CD8-positive, alpha-beta T cell (primary cell): ENCODE data around the gene WBP2NL. TPM values are rescaled to one million over a fixed set of nuclear protein-coding genes. Genes with fewer than 3 reads are reported as not detected.

Experiments
- total RNA-seq, 46 experiments: library from RNA in 2 of 46; stranded (reverse) in 2 of 46; gene quantifications; one replicate each; pipeline ENCODE4 v1.2.3 and lab custom pipeline; 2021 to 2026

The WBP2NL gene
- total RNA-seq, 2 experiments from 2014 or later = 0.28 to 0.60 TPM

Other genes starting within 250 kb of the WBP2NL start
- 10 to 100 TPM; 19.1 to 22.5 TPM for gene CCDC134, start 198.1 kb upstream of the WBP2NL start, total RNA-seq
- 100 to 1,000 TPM; 109 to 122 TPM for gene SREBF2, start 165.7 kb upstream of the WBP2NL start, total RNA-seq
- 1 to 10 TPM in 1 of 2 experiments, under 1 TPM in 1; 0.72 to 1.5 TPM for gene SHISA8, start 83.7 kb upstream of the WBP2NL start, total RNA-seq
- gene TNFRSF13C, start 72.0 kb upstream of the WBP2NL start, total RNA-seq = 10 to 100 TPM; 36.3 to 39.8 TPM
- gene CENPM, start 51.6 kb upstream of the WBP2NL start, total RNA-seq = 10 to 100 TPM in 1 of 2 experiments, 1 to 10 TPM in 1; 9.4 to 10.9 TPM
- gene SEPTIN3, start 29.3 kb upstream of the WBP2NL start, total RNA-seq = under 1 TPM in 1 of 2 experiments, not detected in 1; 0.11 TPM
- gene NAGA, start 72.0 kb downstream of the WBP2NL start, total RNA-seq = 1 to 10 TPM; 1.8 to 2.0 TPM
- gene PHETA2, start 75.5 kb downstream of the WBP2NL start, total RNA-seq = under 1 TPM; 0.22 to 0.30 TPM
- 10 to 100 TPM; 30.4 to 34.5 TPM for gene SMDT1, start 80.9 kb downstream of the WBP2NL start, total RNA-seq
- gene NDUFA6, start 92.0 kb downstream of the WBP2NL start, total RNA-seq = 10 to 100 TPM; 55.5 to 59.7 TPM
- 1 to 10 TPM; 2.8 to 3.1 TPM for gene CYP2D6, start 132.0 kb downstream of the WBP2NL start, total RNA-seq